MV-4-11 (cell line): ENCODE data around the gene APLF.
A peak's percentile ranks its signal among the peaks of the same experiment; 100 is the strongest.
"Not testable (repeated sequence)": the region's sequence is repeated elsewhere in the genome, so short reads cannot be mapped to it uniquely, and the experiment has no call there.

ENCODE experiments used
- DNase-seq: peaks from one replicate; lab custom pipeline; 2025; lab: John Stamatoyannopoulos, UW

APLF gene

DNA sequence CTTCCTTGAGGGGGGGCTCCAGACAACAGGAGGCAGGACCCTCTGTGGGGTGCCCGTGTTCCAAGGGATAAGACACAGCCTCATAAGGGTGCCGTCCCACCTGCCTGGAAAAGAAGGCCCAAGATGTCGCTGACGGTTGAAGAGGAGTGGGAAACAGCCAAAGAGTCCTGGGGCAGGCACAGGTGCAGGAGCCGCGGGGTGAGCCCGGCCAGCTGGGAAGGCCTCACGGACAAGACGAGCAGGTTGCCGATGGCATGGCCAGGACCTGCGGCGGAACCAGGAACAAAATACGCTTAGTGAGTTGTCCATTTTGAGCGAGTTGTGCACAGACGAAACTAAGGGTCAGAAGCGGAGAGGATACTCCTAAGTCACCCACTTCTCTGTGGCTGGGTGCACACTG, 61.8 kb downstream of the APLF start:
- DNase-seq = not testable (repeated sequence)

DNA sequence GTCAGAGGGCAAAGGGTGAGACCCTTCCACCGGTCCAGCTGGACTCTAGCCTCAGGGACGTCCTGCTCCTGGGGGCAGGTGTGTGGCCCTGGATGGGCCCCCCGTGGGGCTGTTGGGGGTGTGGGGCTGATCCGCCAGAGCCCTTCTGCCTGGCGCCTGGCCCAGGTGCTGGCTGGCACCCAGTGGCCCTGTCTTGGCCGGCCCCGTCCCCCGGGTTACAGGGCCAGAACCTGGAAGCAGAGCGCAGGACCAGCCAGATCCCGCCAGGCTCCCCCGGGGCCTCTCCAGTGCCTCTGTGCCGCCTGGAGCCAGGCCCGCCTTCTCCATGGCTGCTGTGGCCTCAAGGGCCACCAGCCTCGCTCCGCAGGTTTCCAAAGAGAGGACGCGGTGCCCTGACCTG, 62.3 kb downstream of the APLF start:
- DNase-seq = not testable (repeated sequence)

DNA sequence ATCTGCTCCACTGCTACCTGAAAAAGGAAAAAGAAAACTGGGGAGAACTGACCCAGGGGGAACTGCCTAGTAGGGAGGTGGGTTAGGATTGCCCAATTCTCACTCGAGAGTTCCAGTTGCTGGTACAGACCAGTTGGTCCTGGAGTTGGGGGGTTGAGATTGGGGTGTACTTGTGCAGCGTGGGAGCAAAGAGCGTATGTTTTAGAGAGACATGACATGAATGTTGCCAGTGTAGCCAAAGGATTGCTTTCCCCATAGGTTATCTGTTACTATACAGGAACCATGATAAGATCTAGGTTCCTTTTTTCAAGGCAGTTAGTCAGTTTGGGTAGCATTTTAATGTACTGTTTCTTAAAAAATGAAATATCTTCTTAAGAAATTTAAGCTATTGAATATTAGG, 68.6 kb downstream of the APLF start:
- DNase-seq = peak; percentile 10

DNA sequence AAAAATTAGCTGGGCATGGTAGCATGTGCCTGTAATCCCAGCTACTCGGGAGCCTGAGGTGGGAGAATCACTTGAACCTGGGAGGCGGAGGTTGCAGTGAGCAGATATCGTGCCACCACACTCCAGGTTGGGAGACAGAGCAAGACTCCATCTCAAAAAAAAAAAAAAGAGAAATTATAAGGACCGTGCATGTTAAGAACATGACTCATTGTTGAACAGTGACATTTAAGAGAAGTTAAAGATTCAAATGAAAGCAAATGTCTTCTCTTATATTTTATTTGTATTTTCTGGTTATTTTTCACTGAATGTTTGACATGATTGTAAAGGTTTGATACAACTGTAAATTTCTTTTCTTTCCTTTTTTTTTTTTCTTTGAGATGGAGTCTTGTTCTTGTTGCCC, 69.6 kb downstream of the APLF start:
- no peak for DNase-seq

DNA sequence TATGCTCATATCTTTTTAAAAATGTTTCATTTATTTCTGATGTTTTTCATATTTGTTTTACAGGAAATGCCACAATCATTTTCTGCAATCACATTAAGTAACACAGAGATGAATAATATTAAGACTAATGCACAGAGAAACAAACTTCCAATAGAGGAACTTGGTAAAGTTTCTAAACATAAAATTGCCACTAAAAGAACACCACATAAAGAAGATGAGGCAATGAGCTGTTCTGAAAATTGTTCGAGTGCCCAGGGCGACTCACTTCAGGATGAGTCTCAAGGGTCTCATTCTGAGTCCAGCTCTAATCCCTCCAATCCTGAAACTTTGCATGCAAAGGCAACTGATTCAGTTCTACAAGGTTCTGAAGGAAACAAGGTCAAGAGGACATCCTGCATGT, 70.4 kb downstream of the APLF start:
- peak; percentile 66 for DNase-seq

DNA sequence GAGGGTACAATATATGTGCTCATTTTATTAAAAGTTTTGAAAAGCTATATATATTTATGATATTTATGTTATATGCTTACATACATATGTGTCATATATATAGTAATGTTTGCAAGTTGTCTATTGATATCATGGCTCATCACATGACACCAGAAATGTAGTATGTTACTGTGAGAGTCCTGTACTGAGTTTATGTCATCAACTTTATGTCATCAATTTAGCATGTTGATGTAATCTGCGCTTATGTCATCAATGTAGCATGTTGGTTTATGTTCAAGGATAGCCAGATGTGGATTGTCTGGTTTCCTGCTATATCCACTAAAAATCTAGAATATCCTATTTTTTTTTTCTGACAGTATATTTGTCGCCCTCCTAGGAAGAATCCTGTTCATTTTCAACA, 77.4 kb downstream of the APLF start:
- DNase-seq = no peak

DNA sequence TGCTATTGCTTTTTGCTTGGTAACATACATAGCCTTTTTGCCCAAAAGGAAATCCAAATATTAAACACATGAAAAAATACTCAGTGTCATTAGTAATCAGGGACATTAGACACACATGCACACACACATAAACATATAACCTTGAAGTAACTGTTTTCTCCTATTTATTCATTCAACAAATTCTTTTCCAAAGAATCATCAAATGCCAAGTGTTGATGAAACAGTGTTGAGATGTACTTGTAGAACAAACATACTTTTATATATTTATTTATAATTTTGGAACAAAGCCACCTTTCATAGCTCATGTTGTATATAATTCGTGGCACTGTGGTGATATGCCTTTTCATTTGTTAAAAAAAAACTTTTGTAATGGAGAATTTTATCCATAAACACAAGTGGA, 81.0 kb downstream of the APLF start:
- DNase-seq = no peak

DNA sequence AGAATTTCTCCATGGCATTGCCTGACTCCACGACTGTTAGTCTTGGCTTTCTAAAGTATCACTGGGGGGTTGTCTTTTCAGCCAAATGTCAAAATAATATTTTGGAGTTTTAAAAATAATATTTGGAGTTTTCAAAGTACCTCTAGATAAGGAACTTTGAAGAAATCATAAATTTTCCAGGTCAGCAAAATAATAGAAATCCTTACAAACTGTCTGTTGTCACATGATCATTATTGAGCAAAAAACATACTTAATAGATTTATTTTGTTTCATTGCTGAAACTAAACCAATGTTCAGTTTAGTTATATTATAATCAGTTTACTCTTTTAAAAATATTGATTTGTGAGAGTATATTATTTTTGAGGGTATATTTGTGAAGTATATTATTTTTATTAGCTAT, 85.7 kb downstream of the APLF start:
- no peak for DNase-seq

DNA sequence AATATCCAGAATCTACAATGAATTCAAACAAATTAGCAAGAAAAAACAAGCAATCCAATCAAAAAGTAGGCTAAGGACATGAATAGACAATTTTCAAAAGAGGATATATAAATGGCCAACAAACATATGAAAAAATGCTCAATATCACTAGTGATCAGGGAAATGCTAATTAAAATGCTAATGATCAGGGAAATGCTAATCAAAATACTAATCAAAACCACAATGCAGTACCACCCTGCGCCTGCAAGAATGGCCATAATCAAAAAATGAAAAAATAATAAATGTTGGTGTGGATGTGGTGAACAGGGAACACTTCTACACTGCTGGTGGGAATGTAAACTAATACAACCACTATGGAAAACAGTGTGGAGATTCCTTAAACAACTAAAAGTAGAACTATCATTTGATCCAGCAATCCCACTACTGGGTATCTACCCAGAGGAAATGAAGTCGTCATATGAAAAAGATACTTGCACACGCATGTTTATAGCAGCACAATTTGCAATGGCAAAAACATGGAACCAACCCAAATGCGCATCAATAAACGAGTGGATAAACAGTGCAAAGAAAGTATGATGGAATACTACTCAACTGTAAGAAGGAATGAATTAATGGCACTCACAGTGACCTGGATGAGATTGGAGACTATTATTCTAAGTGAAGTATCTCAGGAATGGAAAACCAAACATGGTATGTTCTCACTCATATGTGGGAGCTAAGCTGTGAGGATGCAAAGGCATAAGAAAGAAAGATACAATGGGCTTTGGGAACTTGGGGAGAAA, 88.2 kb downstream of the APLF start:
- not testable (repeated sequence) for DNase-seq

DNA sequence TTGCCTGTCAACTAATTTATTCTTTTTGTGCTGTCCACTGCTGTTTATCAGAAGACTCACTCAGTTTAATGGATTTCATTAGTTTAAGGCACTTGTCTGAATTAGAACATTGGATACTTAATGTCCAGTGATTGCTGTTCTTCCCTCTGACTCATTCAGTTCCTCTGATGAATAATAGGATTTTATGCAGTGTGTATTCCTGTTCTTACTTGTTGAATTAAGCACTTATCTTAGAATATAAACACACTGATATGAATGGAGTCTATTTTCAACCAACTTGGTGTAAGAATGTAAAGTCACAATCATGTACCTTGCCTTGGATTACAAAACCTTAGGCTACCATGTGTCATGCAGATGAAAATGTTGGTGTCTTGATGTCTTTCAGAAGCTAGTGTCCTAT, 89.0 kb downstream of the APLF start:
- no peak for DNase-seq

DNA sequence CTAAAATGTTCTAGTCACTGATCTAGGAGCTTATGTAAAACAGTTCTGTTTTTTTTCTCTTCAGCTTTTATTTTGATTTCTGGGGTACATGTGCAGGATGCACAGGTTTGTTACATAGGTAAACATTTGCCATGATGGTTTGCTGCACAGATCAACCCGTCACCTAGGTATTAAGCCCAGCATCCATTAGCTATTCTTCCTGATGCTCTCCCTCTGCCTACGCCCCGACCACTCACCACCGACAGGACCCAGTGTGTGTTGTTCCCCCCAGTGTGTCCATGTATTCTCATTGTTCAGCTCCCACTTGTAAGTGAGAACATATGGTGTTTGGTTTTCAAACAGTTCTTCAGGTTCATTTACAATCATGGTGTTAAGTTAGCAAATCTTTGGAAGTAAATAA, 91.2 kb downstream of the APLF start:
- DNase-seq = no peak

DNA sequence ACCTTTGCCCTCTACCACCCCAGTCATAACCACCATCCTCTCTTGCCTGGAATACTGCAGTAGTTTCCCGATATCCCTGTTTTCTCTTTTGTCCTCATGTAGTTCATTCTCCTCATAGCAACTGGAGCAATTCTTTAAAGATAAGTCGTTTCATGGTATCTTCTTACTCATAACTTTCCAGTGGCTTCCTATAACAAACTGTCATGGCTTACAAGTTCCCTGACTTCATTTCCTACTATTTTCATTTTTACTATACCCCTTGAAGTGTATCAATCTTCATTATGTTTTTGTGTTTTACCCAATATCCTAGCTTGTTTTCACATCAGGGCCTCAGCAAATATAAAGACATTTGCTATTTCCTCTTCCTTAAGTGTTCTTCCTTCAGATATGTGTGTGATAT, 92.3 kb downstream of the APLF start:
- no peak for DNase-seq

DNA sequence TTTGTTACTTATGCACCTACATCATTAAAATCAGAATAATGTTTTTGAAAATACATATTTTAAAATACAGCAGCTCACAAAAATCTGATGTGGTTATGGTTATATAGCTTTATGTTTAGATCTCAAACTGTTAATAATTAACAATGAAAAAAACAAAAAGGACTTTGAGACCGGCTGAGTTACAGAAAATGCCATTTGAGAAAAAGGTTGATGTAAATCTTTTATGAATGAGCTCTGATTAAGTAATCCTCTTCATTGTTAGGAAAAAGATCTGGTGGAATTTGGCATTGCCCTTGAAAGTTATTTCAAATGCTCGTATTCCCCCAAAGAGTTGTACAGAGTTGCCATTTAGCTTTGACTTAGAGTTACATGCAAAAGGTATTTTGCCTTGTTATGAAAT, 93.2 kb downstream of the APLF start:
- no peak for DNase-seq

DNA sequence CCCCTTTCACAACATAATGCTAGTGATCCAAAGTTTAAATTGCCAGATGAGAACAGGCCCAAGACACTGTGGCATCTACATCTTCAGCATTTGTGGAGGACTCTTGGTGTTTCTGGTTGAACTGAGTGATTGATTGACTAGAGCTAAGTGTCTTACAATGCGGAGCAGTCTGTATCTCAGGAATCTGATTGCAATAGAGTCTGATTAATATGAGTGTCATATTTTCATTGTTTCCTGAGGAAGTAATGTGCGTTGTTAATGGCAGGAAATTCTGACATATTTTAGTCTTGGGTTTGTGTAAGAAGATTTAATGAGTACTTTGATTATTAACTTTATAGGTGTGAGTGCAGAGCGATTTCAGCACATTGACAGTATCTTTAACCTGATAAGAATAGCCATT, 94.0 kb downstream of the APLF start:
- no peak for DNase-seq

DNA sequence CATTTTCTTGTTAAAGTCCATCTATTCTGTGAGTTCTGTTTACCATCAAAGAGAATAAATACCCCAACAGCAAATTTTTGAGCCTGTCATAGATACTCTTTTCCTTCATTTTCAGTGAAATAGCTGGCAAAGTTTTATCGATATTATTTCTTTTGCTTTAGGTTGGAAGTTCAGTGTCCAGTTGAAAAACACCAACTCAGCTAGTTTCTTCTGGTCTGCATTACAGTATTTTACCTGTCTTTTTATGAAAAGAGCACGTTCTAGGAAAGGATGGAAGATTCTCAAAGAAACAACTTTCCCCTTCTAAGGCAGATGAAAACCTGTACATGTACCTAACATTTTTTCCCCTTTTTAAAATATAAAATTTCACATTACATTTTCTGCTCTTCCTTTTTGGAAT, 95.5 kb downstream of the APLF start:
- DNase-seq = no peak

DNA sequence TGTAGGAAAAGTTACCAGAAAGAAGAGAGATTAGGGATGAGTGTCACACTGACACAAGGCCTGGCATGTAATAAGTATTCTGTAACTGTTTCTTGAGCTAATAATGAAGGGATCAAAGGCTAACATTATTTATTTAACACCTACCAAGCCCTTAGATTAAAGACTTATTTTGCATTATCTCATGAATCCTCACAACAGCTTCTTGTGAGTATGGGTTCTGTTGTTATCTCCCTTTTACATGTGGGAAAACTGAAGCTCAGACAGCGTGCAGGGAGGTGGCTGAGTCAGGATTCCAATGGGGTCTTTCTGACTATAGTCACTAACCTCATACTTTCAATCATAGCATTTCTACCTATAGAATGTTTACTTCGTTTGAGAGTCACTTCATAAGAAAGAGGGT, 97.0 kb downstream of the APLF start:
- DNase-seq = no peak

DNA sequence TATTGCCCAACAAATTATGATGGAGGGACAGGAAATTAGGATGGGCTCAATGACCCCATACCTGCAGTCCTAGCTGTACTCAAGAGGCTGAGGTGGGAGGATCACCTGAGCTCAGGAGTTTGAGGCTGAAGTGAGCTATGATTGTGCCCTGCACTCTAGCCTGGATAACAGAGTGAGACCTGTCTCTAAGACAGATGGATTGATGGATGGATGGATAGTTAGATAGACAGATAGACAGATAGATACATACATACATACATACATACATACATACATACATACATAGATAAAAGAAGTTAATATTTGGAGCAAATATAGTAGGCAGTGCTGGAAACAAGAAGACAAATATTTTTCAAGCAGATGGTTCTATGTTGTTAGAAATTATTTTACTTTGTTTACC, 97.9 kb downstream of the APLF start:
- no peak for DNase-seq

DNA sequence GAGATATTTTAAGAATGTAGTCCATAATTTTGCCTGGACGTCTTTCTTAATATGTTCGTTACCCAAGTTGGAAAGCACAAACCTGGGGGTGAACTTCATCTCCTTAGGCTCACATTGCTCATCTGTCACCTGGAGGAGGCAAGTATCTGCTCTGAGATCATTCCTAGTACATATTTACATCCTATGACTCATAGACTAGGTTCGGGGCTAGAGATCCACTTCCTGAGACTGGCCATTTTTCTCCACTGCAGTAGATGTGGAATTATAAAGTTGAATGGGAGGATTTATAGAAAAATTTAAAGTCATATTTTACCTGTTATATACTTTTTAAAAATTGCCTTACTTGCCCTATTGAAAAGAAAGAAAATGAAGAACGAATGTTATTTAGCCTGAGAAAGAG, 98.5 kb downstream of the APLF start:
- DNase-seq = no peak

DNA sequence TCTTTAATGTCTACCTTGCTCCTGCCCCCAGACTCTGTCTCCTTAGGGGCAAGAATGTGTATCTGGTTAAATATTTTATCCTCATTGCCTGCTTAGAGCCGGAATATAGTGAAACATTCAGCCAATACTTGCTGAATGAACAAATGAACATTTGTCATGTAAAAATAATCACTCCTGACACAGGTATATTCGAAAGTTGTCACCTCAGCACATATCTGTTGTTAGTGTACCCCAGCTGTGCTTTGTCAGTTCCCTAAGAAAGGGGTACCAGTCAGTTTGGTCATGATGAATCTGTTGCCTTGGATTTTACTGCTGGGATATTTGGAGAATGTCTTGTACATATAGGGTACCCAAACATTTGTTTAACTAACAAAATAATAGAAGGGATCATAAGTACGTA, 99.0 kb downstream of the APLF start:
- DNase-seq = no peak

DNA sequence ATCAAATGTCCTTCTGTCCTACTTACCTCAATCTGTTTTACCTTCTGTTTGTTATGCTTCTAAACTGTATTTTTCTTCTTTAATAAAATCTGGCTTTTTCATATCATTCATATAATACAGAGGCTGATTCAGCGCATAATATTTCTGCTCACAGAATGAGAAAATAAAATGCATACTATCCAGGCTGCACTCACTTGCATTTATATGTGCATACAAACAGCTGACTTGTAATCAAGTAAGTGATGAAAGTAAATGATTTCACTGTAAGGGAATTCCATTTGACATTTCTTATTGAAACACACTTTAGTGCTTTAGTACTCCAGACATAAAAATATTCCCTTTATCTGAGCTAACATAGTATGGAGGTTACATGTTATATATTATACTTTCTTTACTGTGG, 100.7 kb downstream of the APLF start:
- DNase-seq = no peak

DNA sequence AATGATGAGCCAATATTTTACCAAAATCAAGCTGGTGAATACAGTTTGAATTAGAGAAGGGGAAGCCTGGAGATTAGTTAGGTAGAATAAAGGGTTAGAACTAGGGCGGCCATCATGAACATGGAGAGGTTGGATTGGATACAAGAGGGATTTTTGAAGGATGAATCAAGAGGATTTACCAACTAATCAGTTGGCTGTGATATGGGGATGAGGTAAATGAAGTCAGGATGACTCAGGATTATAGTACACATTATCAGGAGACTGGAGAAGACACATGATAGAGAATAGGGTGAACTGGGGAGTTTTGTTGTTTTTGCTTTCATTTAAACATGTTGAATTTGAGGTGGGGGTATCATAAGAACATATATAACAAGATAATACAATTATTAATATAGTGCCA, 102.2 kb downstream of the APLF start:
- no peak for DNase-seq

DNA sequence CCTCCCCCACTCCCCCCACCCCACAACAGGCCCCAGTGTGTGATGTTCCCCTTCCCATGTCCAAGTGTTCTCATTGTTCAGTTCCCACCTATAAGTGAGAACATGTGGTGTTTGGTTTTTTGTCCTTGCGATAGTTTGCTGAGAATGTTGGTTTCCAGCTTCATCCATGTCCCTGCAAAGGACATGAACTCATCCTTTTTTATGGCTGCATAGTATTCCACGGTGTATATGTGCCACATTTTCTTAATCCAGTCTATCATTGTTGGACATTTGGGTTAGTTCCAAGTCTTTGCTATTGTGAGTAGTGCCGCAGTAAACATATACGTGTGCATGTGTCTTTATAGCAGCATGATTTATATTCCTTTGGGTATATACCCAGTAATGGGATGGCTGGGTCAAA, 103.0 kb downstream of the APLF start:
- not testable (repeated sequence) for DNase-seq

DNA sequence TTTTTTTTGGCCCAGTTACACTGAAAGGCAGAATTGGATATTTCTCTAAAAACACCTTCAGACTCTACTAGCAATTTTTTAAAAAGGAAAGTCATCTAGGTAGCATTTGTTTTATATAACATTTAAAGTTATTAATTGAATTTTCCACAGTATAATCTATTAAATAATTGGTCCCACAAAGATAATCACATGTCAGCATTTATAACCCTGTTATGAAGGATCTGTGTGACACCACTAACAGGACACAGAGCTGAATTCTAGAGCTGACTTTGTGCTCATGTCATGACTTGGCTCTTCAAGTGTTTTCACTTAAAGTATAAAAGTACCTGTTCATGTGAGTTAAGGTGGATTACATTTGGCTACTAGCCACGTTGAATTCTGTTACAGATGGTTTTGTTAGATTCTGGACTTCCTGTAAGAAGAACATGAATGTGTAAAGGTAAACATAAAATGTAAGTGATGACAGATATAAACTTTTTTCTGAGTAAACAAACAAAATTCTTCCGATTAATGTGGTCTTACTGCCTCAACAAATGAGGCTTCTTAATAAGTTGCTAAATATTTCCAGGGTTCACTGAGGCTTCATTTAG, 106.9 kb downstream of the APLF start:
- no peak for DNase-seq

DNA sequence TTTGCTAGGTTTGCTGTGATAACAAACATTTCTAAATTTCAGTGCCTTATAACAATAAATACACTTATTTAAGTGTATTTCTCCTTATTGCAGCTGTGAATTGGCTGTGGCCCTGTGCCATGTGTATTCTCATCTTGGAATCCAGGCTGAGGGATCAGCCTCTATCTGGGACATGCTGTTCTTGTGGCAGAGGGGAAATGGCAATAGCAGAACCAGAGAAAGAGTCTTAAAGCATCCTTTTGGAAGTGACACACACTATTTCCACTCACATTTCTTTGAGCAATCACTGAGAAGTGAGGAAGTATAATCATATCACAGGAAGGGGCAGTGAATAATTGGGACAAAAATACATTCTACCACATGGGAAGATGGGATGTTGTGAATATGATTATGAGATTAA, 109.8 kb downstream of the APLF start:
- DNase-seq = no peak
